ENCODE measurements around the gene CNTN4. TPM values are rescaled to one million over a fixed set of nuclear protein-coding genes. Genes with fewer than 3 reads are reported as not detected.

The CNTN4 gene
- total RNA-seq, 1 donor from 2014 or later, result 1.6 TPM

DNA sequence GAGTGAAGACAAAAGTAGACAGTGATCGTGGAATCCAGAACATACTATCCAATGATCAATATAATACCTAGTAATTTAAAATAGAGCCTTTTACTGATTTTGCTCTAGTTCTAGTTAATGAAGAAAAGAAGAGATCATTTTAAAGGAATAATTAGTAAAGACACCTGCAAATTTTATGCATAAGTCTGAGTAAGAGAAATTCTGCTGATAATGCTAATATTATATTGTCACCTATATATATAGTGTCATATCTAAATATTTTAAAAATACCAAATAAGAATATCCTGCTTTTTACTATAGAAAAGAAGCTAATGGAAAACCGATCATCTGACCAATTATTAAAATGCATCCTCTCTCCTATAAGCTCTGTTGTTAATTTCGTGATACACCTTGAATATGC is 152.1 kb downstream of the CNTN4 start:
- DNase-seq (ENCODE audit: low read depth), result no peak
- TF ChIP-seq, protein P1, sequence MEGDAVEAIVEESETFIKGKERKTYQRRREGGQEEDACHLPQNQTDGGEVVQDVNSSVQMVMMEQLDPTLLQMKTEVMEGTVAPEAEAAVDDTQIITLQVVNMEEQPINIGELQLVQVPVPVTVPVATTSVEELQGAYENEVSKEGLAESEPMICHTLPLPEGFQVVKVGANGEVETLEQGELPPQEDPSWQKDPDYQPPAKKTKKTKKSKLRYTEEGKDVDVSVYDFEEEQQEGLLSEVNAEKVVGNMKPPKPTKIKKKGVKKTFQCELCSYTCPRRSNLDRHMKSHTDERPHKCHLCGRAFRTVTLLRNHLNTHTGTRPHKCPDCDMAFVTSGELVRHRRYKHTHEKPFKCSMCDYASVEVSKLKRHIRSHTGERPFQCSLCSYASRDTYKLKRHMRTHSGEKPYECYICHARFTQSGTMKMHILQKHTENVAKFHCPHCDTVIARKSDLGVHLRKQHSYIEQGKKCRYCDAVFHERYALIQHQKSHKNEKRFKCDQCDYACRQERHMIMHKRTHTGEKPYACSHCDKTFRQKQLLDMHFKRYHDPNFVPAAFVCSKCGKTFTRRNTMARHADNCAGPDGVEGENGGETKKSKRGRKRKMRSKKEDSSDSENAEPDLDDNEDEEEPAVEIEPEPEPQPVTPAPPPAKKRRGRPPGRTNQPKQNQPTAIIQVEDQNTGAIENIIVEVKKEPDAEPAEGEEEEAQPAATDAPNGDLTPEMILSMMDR (conservative IDR thresholded peaks at IDR 0.05; ENCODE audit: low read depth, low read length), result no peak

DNA sequence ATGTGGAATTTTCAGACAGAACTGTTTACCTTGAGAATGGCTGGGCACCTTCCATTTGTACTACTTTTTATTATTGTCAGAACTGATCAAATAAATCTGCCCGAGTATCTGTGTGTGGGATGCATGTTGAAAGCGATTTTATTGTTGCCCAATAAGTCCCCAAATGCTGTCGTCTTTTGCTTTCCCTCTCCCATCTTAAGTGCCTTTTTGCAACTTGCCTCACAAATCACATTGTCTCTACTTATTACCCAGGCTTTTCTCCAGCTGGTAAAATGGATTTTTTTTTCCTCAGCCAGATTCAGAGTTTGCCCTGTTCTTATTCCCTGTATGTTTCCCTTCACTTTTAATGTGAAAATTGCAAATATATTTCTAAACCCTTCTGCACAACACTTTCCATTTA is 163.1 kb downstream of the CNTN4 start:
- H3K4me3 ChIP-seq (ENCODE audit: low read depth, low read length), result no peak overlapping the region
- TF ChIP-seq, protein P1 (conservative IDR thresholded peaks at IDR 0.05; ENCODE audit: low read depth, low read length), result no peak
- DNase-seq (ENCODE audit: low read depth), result no peak

More for the DNA sequence above, 152.1 kb downstream of the CNTN4 start:
- H3K4me3 ChIP-seq (ENCODE audit: low read depth, low read length), result no peak overlapping the region

DNA sequence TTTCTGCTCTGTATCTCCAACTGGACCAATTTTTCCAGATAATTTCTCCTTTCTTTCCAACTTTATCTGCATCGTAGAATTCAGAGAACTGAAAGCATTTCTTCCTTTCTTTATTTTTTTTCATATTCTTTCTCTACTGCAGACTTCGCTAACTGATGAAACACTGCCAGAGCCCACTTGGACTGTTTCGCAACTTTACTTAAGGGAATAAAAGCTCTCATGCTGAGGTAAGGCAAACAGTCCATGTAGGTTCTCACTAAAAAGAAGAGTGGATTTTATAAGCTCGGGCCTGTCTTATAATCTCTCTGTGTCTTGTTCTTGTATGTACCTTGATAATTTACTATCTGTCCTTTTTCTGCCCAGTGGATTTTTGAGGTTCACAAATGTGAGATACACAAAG is 163.5 kb downstream of the CNTN4 start:
- TF ChIP-seq, protein P1 (conservative IDR thresholded peaks at IDR 0.05; ENCODE audit: low read depth, low read length), result no peak
- no peak for DNase-seq (ENCODE audit: low read depth)
- no peak overlapping the region for H3K4me3 ChIP-seq (ENCODE audit: low read depth, low read length)

GRCh38 chr3:2266606-2267005 is 167.9 kb downstream of the CNTN4 start:
- TF ChIP-seq, protein P1 (conservative IDR thresholded peaks at IDR 0.05; ENCODE audit: low read depth, low read length), result no peak
- DNase-seq (ENCODE audit: low read depth), result no peak
- no peak overlapping the region for H3K4me3 ChIP-seq (ENCODE audit: low read depth, low read length)

GRCh38 chr3:2268779-2269178 is 170.1 kb downstream of the CNTN4 start:
- no peak overlapping the region for H3K4me3 ChIP-seq (ENCODE audit: low read depth, low read length)
- TF ChIP-seq, protein P1 (conservative IDR thresholded peaks at IDR 0.05; ENCODE audit: low read depth, low read length), result peak; percentile 34
- DNase-seq (ENCODE audit: low read depth), result no peak

DNA sequence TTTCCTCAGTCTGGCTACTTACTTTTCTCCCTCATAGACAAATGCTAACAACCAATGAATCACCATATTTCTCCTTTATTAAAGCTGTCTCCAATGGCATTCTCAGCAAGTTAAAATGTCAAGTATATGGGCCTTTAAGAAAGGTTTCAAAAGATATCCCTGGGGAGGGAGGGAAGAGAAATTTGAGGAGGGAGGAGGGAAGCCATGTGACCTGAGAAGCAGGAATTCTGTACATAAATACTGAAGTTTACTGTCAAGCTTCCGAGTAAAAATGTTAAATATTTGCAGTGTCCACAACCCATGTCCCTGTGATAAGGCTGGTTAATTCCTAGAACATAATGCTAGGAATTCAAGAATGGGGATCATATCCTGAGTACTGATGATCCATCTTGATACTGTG is 175.9 kb downstream of the CNTN4 start:
- H3K4me3 ChIP-seq (ENCODE audit: low read depth, low read length), result no peak overlapping the region
- TF ChIP-seq, protein P1 (conservative IDR thresholded peaks at IDR 0.05; ENCODE audit: low read depth, low read length), result no peak
- DNase-seq (ENCODE audit: low read depth), result no peak

DNA sequence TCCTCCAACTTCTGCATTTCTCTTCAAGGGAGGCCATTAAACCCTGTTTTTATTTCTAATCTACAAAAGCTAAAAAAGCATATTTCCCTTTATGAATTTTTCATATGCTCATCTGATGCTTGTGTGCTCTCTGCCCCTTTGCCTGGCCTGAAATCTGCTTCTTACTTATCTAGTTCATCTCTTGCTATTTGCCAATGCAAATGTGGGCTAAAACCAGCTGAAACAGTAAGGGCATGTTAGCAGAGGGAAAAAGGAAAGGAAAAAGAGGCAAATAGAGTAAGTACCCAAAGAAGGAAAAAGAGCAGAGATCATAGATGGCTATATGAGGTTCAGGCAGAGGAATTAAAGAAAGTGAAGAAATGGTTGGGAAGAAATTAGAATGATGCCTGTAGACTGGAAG is 185.2 kb downstream of the CNTN4 start:
- TF ChIP-seq, protein P1 (conservative IDR thresholded peaks at IDR 0.05; ENCODE audit: low read depth, low read length), result no peak
- H3K4me3 ChIP-seq (ENCODE audit: low read depth, low read length), result no peak overlapping the region
- no peak for DNase-seq (ENCODE audit: low read depth)

Data from epithelial cell of proximal tubule (primary cell).